Activated CD4-positive, alpha-beta T cell treated with anti-CD3 and anti-CD28 coated beads for 36 hours (primary cell): Measurements from ENCODE around the gene LHPP. TPM values are rescaled to one million over a fixed set of nuclear protein-coding genes. Genes with fewer than 3 reads are reported as not detected.

Experiments used
- ATAC-seq: fragments of 200-7000 bp; cut with Tn5 transposase; one replicate; pipeline ENCODE4 v1.10.0; 2021; ENCODE audit warnings: mild to moderate bottlenecking, moderate library complexity
- CTCF ChIA-PET: fragments of 350-600 bp; sonication (Branson Sonifier 250); formaldehyde crosslinking; loops from one replicate; lab custom pipeline; 2021; ENCODE audit warnings: antibody characterized with exemption; lab: Charles Lee
- POLR2A ChIA-PET: fragments of 350-600 bp; sonication (Branson Sonifier 250); formaldehyde crosslinking; loops from one replicate; lab custom pipeline; 2021; ENCODE audit warnings: antibody characterized with exemption, inconsistent platforms; lab: Charles Lee
- DNase-seq: peaks from one replicate; pipeline ENCODE4 v3.0.0-alpha.2; 2020
- H3K27ac Mint-ChIP-seq: one replicate; pipeline ENCODE4 v1.8.0; 2021; ENCODE audit warnings: mixed read lengths
- H3K27me3 Mint-ChIP-seq: one replicate; pipeline ENCODE4 v1.8.0; 2021; ENCODE audit warnings: mixed read lengths
- H3K36me3 Mint-ChIP-seq: one replicate; pipeline ENCODE4 v1.8.0; 2021; ENCODE audit warnings: low read depth, mixed read lengths
- H3K4me1 Mint-ChIP-seq: one replicate; pipeline ENCODE4 v1.8.0; 2021; ENCODE audit warnings: mixed read lengths
- H3K4me3 Mint-ChIP-seq: one replicate; pipeline ENCODE4 v1.8.0; 2021; ENCODE audit warnings: mild to moderate bottlenecking, moderate library complexity, mixed read lengths
- H3K9me3 Mint-ChIP-seq: one replicate; pipeline ENCODE4 v1.8.0; 2021; ENCODE audit warnings: low read depth, mixed read lengths
- intact Hi-C, 2 experiments: fragments of 100-400 bp; cut with DNase I in 1 of 2; cut with micrococcal nuclease in 1 of 2; formaldehyde crosslinking; loops; one replicate each; pipeline versions ENCODE4 v1.14.2 to v1.15.1; 2022 to 2024; cut with DNase I, micrococcal nuclease
- total RNA-seq, 2 experiments: library from RNA; stranded (reverse); gene quantifications; one replicate each; pipeline ENCODE4 v1.2.3, GENCODE V29; 2021

The LHPP gene
- total RNA-seq, 2 experiments from 2014 or later, result 11.5 to 14.0 TPM

DNA sequence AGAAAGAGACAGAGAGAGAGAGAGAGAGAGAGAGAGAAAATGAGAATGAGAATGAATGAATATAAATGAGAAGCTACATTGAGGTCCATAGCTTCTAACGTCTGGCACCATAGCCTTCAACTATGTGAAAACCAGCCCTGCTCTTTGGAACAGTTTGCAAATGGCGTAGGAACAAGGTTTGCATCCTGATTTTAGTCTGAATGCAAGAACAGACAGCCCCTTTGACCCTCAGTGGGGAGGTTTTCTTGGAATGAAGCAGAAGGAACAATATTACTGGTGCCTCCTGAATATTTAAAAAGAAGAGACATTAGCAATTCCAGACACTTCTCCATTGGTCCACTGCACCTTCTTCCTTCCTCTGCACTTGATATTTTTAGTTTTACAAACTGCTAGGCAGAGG, 23.0 kb downstream of the LHPP start:
- H3K9me3 Mint-ChIP-seq, result peaks cover 2% of the 10 kb centered on the region
- H3K27me3 Mint-ChIP-seq, result no peaks in the 10 kb centered on the region
- DNase-seq (no peak), ATAC-seq (no peak)
- intact Hi-C loops, result no loop called here
- ChIA-PET CTCF (no interaction called here), POLR2A (no interaction called here)
- H3K4me1 Mint-ChIP-seq, result no peaks in the 10 kb centered on the region
- no peak overlapping the region for H3K27ac Mint-ChIP-seq
- no peak overlapping the region for H3K4me3 Mint-ChIP-seq
- H3K36me3 Mint-ChIP-seq, result peaks cover 15% of the 10 kb centered on the region

DNA sequence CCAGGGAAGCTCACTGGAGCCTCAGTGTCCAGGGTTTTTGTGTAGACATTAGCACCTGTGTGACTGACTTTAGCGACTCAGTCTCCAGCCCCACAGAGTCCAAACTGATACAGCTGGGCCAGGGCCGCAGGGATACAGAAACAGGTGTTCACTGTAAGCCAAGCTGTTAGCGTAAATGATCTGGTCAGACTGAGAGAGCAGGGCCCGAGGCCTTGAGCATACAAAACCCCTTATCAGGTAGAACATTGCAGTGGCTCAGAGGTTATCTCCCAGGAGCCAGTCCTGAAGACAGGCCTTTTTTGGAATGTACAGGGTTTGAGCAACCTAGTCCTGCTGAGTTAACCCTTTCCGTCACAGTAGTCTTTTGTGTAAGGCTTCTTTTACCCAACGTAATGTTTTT, 25.0 kb downstream of the LHPP start:
- no peaks in the 10 kb centered on the region for H3K4me1 Mint-ChIP-seq
- H3K9me3 Mint-ChIP-seq, result peaks cover 2% of the 10 kb centered on the region
- H3K4me3 Mint-ChIP-seq, result no peak overlapping the region
- no peak for ATAC-seq
- no peak overlapping the region for H3K27ac Mint-ChIP-seq
- intact Hi-C loops, result no loop called here
- H3K27me3 Mint-ChIP-seq, result no peaks in the 10 kb centered on the region
- POLR2A ChIA-PET, result no interaction called here
- CTCF ChIA-PET, result interaction anchor here (0.6 kb wide), 2 partner anchors 14 to 40 kb away, joined by 3 read pairs; no protein-coding TSS in a partner anchor
- DNase-seq, result no peak
- peaks cover 15% of the 10 kb centered on the region for H3K36me3 Mint-ChIP-seq

DNA sequence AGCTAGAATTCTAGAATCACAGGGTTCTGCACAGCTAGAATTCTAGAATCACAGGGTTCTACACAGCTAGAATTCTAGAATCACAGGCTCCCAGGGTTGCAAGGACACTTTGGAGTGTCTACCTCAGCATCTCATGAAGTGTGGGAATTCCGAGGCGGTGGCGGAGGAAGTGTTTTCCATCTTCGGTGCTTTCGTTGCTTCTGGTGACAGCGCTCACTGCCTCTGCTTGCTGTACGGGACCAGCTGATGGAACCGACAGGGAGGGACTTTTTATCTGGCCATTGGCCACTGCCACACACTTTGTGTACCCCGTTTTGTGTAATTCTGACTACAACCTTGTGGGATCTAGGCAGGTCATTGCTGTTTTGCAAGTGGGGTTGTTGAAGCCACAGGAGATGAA, 29.5 kb downstream of the LHPP start:
- Mint-ChIP-seq H3K27ac (no peak overlapping the region), H3K36me3 (peaks cover 9% of the 10 kb centered on the region), H3K4me1 (peaks cover 3% of the 10 kb centered on the region), H3K9me3 (peaks cover 2% of the 10 kb centered on the region), H3K27me3 (no peaks in the 10 kb centered on the region), H3K4me3 (no peak overlapping the region)
- ChIA-PET POLR2A (no interaction called here), CTCF (no interaction called here)
- ATAC-seq (no peak), DNase-seq (no peak)
- intact Hi-C loops, result no loop called here

DNA sequence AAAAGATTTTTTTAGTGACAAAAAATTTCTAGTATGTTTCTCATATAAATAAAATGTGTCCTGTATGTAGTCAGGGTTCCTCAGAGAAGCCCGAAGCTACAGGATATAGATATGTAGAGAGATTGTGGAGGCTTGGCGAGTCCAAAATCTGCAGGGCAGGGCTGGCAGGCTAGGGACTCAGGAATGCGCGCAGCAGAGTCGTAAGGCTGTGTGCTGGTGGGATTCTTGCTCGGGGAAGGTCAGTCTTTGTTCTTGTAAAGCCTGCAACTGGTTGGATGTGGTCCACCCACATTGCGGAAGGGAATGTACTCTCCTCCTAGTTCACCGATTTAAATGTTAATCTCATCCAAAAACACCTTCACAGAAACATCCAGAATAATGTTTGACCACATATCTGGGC, 30.6 kb downstream of the LHPP start:
- intact Hi-C loops, result no loop called here
- peaks cover 3% of the 10 kb centered on the region for H3K4me1 Mint-ChIP-seq
- no peak overlapping the region for H3K27ac Mint-ChIP-seq
- no peaks in the 10 kb centered on the region for H3K9me3 Mint-ChIP-seq
- H3K36me3 Mint-ChIP-seq, result peaks cover 6% of the 10 kb centered on the region
- no peak for DNase-seq
- H3K4me3 Mint-ChIP-seq, result no peak overlapping the region
- no peaks in the 10 kb centered on the region for H3K27me3 Mint-ChIP-seq
- ChIA-PET CTCF (no interaction called here), POLR2A (no interaction called here)
- ATAC-seq, result no peak

DNA sequence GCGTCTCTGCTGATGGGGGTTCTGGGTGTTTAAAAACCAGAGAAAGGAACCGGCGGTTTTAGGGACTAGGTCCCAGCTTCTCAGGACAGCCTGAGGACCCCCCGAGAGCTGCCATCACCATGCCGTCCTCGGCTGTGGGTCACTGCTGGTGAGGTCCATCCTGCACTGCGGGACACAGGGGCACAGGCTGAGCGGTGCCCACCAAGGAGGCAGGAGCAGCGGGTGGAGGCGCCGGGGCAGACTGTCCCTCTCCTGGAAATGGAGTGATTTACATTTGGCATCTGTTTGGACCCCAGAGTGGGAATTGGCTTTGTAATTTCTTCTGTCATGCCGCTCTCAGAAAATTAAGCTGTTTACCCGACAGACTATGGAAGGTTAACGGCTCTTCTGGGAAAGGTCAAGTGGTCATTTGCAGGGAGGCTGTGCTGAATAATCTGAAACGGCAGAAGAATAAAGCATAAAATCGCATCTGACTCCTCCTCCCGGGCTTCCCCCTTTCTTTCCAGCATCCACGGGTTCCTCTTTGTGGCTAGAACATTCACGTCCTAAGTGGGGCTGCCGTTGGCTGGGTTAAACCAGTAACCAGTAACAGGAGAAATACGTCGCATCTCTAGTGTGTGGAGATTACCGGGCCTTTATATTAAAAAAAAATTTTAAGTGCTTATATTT, 31.7 kb downstream of the LHPP start:
- intact Hi-C loops, result no loop called here
- ChIA-PET CTCF (interaction anchor here (0.6 kb wide), 1 partner anchor 75 kb away, joined by 3 read pairs; the partner anchor contains the start of gene OAT), POLR2A (no interaction called here)
- H3K27me3 Mint-ChIP-seq, result no peaks in the 10 kb centered on the region
- no peak overlapping the region for H3K4me3 Mint-ChIP-seq
- H3K36me3 Mint-ChIP-seq, result peaks cover 4% of the 10 kb centered on the region
- no peak overlapping the region for H3K27ac Mint-ChIP-seq
- ATAC-seq (no peak), DNase-seq (no peak)
- H3K4me1 Mint-ChIP-seq, result peaks cover 3% of the 10 kb centered on the region
- no peaks in the 10 kb centered on the region for H3K9me3 Mint-ChIP-seq

DNA sequence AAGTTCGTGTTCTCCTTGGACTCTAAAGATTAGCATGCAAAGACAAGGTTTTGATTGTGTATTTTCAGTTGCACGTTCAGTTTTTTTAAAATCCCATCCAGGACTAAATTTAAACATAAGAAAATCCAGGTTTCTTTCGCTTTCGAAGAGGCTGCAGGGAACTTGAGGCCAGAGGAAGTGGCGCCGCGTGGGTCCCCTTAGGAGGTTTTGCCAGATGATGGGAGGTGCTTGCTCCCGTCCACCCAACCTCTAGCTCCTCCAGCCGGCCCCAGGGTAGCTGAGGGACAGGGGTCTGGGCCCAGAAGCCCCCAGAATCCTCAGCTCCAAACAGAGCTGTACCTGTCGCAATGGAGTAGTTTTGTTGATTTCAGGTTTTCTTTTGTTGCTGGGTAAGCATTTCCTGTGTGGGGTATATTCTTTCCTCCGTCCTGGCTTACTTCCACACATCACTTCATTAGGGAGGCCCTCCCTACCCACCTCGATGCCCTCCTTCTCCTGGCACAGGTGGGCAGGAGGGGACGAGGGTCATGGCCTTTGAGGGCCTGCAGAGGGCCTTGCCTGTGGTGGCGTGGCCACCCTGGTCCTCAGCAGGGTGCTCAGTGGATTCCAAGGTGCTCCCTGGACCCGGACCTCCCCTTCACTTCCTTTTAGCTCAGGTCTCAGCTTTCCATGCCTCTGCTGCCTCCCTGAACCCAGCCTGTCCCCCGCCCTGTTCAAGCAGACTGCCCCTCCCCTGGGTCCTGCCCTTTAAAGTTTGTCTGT, 32.6 kb downstream of the LHPP start:
- Mint-ChIP-seq H3K4me3 (no peak overlapping the region), H3K27me3 (no peaks in the 10 kb centered on the region), H3K36me3 (no peaks in the 10 kb centered on the region), H3K4me1 (peaks cover 3% of the 10 kb centered on the region), H3K9me3 (no peaks in the 10 kb centered on the region), H3K27ac (no peak overlapping the region)
- CTCF ChIA-PET, result interaction anchor here (0.7 kb wide), 1 partner anchor 942 kb away, joined by 3 read pairs; no protein-coding TSS in a partner anchor
- POLR2A ChIA-PET, result no interaction called here
- intact Hi-C loops, result no loop called here
- DNase-seq, result peak; percentile 18
- ATAC-seq, result no peak

DNA sequence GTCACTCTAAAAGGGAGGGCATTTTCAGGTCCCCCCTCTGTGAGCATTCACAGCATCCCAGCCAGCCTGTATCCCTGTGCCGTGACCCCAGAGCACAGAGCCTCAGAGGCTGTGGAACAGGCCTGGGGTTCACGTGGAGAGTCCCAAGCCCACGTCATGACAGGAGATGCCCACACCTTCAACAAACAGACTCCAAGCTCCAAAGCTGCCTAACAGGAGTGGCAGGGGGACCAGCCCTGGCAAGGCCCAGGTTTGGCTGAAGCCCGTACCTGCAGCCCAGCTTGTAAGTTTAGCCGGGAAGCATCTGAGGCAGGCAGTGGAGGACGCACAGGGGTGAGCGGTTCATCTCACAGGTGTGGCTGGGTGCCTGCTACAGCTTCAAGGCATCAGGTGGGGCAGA, 33.5 kb downstream of the LHPP start:
- ChIA-PET CTCF (interaction anchor here (0.5 kb wide), 1 partner anchor 357 kb away, joined by 3 read pairs; no protein-coding TSS in a partner anchor), POLR2A (interaction anchor here (0.5 kb wide), 1 partner anchor 18 kb away, joined by 4 read pairs; no protein-coding TSS in a partner anchor)
- no peaks in the 10 kb centered on the region for H3K9me3 Mint-ChIP-seq
- intact Hi-C loops, result no loop called here
- no peak for DNase-seq
- no peak for ATAC-seq
- H3K4me3 Mint-ChIP-seq, result no peak overlapping the region
- peaks cover 4% of the 10 kb centered on the region for H3K36me3 Mint-ChIP-seq
- peaks cover 3% of the 10 kb centered on the region for H3K4me1 Mint-ChIP-seq
- no peaks in the 10 kb centered on the region for H3K27me3 Mint-ChIP-seq
- H3K27ac Mint-ChIP-seq, result no peak overlapping the region

DNA sequence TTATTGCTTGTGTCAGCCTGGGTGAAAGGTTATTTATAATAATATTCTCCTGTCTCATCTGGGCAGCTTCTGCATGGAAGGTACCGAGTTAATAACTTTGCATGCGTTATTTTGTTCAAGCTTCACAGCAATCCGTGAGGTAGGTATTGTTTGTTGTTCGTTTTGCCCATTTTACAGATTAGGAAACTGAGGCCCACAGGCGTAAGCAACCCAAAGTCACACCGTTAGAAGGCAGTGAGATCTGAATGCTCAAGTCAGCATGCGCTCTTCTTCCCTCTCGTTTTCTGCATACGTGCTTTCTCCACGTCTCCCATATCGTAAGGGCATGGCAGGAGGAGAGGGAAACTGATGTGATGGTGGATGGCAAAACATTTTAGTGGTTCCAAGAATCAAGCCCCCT, 34.1 kb downstream of the LHPP start:
- Mint-ChIP-seq H3K9me3 (peaks cover 1% of the 10 kb centered on the region), H3K36me3 (peaks cover 7% of the 10 kb centered on the region), H3K27ac (no peak overlapping the region), H3K4me3 (no peak overlapping the region), H3K27me3 (no peaks in the 10 kb centered on the region), H3K4me1 (peaks cover 4% of the 10 kb centered on the region)
- POLR2A ChIA-PET, result no interaction called here
- CTCF ChIA-PET, result no interaction called here
- no peak for DNase-seq
- intact Hi-C loops, result no loop called here
- ATAC-seq, result no peak

DNA sequence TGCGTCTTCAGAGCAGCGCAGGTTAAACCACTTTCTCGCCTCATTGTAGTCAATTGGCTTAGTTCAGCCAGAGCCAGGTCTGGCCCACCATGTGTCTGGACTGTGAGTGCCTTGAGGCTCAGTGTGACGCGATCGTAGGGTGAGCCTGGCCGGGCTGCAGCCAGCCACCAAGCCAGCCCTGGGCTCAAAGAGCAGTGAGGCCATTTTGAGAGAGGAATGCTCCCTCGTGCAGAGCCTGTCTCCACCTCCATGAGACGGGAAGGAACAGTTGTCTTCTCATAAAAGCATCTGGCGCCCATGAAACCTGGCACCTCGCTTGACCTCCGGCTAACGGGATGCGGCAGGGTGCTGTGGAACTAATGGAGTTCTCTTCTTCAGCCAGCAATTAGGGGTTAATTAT, 34.5 kb downstream of the LHPP start:
- CTCF ChIA-PET, result no interaction called here
- Mint-ChIP-seq H3K4me1 (peaks cover 6% of the 10 kb centered on the region), H3K27me3 (no peaks in the 10 kb centered on the region), H3K36me3 (peaks cover 12% of the 10 kb centered on the region), H3K27ac (no peak overlapping the region), H3K4me3 (no peak overlapping the region), H3K9me3 (peaks cover 5% of the 10 kb centered on the region)
- ATAC-seq (no peak), DNase-seq (no peak)
- POLR2A ChIA-PET, result no interaction called here
- intact Hi-C loops, result no loop called here

DNA sequence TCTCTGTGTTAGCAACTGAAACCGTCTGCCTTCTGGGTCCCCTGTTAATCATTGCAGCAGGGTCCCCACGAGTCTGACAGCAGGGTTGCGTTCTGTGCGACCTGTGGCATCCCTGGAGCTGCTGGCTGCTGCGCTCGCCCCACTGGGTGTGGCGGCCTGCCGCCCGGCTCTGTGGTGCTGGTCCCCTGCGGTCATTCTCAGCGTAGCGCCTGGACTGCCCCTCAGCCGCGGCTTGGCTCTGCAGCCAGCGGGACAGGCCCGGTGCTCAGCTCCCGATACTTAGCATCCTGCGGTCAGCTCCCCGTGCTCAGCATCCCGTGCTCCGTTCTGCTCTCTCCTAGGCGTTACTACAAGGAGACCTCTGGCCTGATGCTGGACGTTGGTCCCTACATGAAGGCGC, 35.0 kb downstream of the LHPP start:
- CTCF ChIA-PET, result no interaction called here
- H3K4me1 Mint-ChIP-seq, result peaks cover 6% of the 10 kb centered on the region
- no peaks in the 10 kb centered on the region for H3K27me3 Mint-ChIP-seq
- no peak for DNase-seq
- intact Hi-C loops, result no loop called here
- peaks cover 15% of the 10 kb centered on the region for H3K36me3 Mint-ChIP-seq
- no peak overlapping the region for H3K4me3 Mint-ChIP-seq
- POLR2A ChIA-PET, result no interaction called here
- H3K9me3 Mint-ChIP-seq, result peaks cover 5% of the 10 kb centered on the region
- H3K27ac Mint-ChIP-seq, result no peak overlapping the region
- no peak for ATAC-seq

DNA sequence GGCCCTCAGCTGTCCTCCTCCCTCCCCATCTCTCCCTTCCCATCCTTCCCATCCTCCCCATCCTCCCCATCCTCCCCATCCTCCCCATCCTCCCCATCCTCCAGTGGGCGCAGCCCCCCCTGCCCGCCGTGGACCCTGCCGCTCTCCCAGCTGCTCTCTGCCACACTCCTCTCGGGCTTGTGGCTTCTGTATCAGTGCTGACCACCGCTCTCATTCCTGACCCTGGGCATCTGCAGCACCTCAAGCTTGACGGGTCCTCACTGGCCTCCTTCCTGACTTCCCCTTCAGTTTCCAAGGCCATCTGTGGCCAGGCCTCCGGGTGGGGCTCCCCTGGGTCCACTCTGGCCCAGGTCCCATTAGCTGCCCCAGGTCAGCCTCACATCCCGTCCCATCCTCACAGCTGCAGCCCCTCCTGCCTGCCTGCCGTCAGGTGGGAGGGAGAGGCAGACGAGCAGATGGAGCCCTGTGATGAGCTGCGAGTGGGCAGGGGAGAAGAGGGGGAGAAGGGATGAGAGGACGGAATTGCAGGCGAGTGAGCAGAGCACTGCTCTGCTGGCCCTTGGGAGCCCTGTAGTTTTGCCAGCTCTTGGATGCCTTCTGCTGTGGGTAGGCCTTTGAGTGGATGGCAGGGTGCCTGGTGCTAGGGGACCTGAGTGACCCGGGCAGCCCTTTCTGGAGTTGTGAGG, 35.7 kb downstream of the LHPP start:
- Mint-ChIP-seq H3K36me3 (peaks cover 20% of the 10 kb centered on the region), H3K4me3 (no peak overlapping the region), H3K4me1 (peaks cover 6% of the 10 kb centered on the region), H3K27me3 (no peaks in the 10 kb centered on the region), H3K9me3 (peaks cover 5% of the 10 kb centered on the region), H3K27ac (no peak overlapping the region)
- ChIA-PET CTCF (no interaction called here), POLR2A (no interaction called here)
- ATAC-seq (no peak), DNase-seq (no peak)
- intact Hi-C loops, result no loop called here
